Measurements from ENCODE around the gene JDP2.

The JDP2 gene

GRCh38 chr14:75411214-75411540 is 16.6 kb upstream of the JDP2 start:
- FAIRE-seq = no peak

- FAIRE-seq = no peak
These were observed 14.8 kb upstream of the JDP2 start for GRCh38 chr14:75413013-75413412.

- no peak for FAIRE-seq
These were observed 10.1 kb upstream of the JDP2 start for GRCh38 chr14:75417674-75418073.

GRCh38 chr14:75418850-75419768 is 8.7 kb upstream of the JDP2 start:
- no peak for FAIRE-seq

- FAIRE-seq = no peak
These were observed 5.7 kb upstream of the JDP2 start for GRCh38 chr14:75422169-75422568.

- FAIRE-seq = no peak
These were observed 3.3 kb upstream of the JDP2 start for GRCh38 chr14:75424496-75424895.

GRCh38 chr14:75425446-75425845 is 2.4 kb upstream of the JDP2 start:
- no peak for FAIRE-seq

GRCh38 chr14:75426332-75427125 is 1.3 kb upstream of the JDP2 start:
- FAIRE-seq = no peak

- no peak for FAIRE-seq
These were observed 718 bp upstream of the JDP2 start for GRCh38 chr14:75427126-75427481.

GRCh38 chr14:75428230-75429104 is 645 bp downstream of the JDP2 start:
- FAIRE-seq = no peak

- FAIRE-seq = no peak
These were observed 1.7 kb downstream of the JDP2 start for GRCh38 chr14:75429562-75429961.

- no peak for FAIRE-seq
These were observed 2.3 kb downstream of the JDP2 start for GRCh38 chr14:75430116-75430515.

GRCh38 chr14:75430526-75430925 is 2.7 kb downstream of the JDP2 start:
- FAIRE-seq = no peak

- no peak for FAIRE-seq
These were observed 3.2 kb downstream of the JDP2 start for GRCh38 chr14:75430976-75431375.

GRCh38 chr14:75431827-75432226 is 4.0 kb downstream of the JDP2 start:
- no peak for FAIRE-seq

- no peak for FAIRE-seq
These were observed 4.6 kb downstream of the JDP2 start for GRCh38 chr14:75432411-75432810.

- no peak for FAIRE-seq
These were observed 5.8 kb downstream of the JDP2 start for GRCh38 chr14:75433631-75434071.

- no peak for FAIRE-seq
These were observed 6.5 kb downstream of the JDP2 start for GRCh38 chr14:75434138-75434889.

- no peak for FAIRE-seq
These were observed 7.0 kb downstream of the JDP2 start for GRCh38 chr14:75434890-75435248.

- no peak for FAIRE-seq
These were observed 7.7 kb downstream of the JDP2 start for GRCh38 chr14:75435473-75435872.

- FAIRE-seq = no peak
These were observed 9.7 kb downstream of the JDP2 start for GRCh38 chr14:75437201-75438143.
